Vagina (tissue), 2 donors: ENCODE data around the gene RAPGEF5.

Experiments used
- POLR2A ChIP-seq, 2 donors: fragments of 450-650 bp; IDR thresholded peaks; one replicate each; pipeline ENCODE4 v1.6.1; 2017; ENCODE audit warnings: antibody characterized with exemption in 2 of 2, mild to moderate bottlenecking in 2 of 2, moderate library complexity in 2 of 2
- TF ChIP-seq, protein P1 (sequence below), 3 experiments: fragments of 450-650 bp in 2 of 3; fragments of 200-600 bp in 1 of 3; sonication (generic) in 1 of 3; IDR thresholded peaks; one replicate each; pipeline ENCODE4 v1.5.1; 2017 to 2019; ENCODE audit warnings: antibody characterized with exemption in 3 of 3, mild to moderate bottlenecking in 2 of 3, moderate library complexity in 2 of 3

DNA sequence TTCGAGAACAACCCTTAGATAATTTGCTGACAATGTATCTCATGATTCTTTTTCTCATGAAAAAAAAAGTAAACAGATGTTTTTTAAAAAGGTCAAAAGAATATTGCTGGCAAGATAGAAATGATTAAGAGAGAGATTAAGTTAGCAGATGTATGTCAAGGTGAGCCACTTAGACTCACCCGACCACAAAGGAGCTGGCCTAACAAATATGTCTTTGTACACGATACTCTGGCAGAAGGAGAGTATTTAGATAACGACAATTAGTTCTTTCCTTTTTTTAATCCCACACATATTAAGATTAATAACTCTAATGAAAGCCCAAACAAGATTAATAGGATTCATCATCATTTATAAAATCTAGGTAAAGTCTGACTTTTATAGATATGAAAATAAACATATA, 156.7 kb downstream of the RAPGEF5 start:
- TF ChIP-seq, protein P1, sequence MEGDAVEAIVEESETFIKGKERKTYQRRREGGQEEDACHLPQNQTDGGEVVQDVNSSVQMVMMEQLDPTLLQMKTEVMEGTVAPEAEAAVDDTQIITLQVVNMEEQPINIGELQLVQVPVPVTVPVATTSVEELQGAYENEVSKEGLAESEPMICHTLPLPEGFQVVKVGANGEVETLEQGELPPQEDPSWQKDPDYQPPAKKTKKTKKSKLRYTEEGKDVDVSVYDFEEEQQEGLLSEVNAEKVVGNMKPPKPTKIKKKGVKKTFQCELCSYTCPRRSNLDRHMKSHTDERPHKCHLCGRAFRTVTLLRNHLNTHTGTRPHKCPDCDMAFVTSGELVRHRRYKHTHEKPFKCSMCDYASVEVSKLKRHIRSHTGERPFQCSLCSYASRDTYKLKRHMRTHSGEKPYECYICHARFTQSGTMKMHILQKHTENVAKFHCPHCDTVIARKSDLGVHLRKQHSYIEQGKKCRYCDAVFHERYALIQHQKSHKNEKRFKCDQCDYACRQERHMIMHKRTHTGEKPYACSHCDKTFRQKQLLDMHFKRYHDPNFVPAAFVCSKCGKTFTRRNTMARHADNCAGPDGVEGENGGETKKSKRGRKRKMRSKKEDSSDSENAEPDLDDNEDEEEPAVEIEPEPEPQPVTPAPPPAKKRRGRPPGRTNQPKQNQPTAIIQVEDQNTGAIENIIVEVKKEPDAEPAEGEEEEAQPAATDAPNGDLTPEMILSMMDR (IDR thresholded peaks at IDR 0.05) = no peak
- no peak for TF ChIP-seq POLR2A (IDR thresholded peaks at IDR 0.05)
